ENCODE measurements around the gene UBE2Q2. TPM values are rescaled to one million over a fixed set of nuclear protein-coding genes. Genes with fewer than 3 reads are reported as not detected.
"Not testable (repeated sequence)": the region's sequence is repeated elsewhere in the genome, so short reads cannot be mapped to it uniquely, and the experiment has no call there.

Gene UBE2Q2
- polyA plus RNA-seq, 3 donors, result 10.2 to 44.0 (median 16.9) TPM

GRCh38 chr15:75851566-75851965, 8.3 kb downstream of the UBE2Q2 start:
- not testable (repeated sequence) for H3K27ac ChIP-seq (ENCODE audit: low read depth, low read length)
- 91 to 92% (median 91%) methylated on average over 4 of the region's 4 CpGs for WGBS, 3 donors

- H3K27ac ChIP-seq (ENCODE audit: low read depth, low read length), result no peak overlapping the region
Measured at GRCh38 chr15:75857886-75858285, 14.6 kb downstream of the UBE2Q2 start.

- 85 to 89% (median 89%) methylated on average over 6 of the region's 6 CpGs for WGBS, 3 donors
- no peak overlapping the region for H3K27ac ChIP-seq (ENCODE audit: low read depth, low read length)
Measured at GRCh38 chr15:75861750-75862402, 18.6 kb downstream of the UBE2Q2 start.

GRCh38 chr15:75862796-75863195, 19.5 kb downstream of the UBE2Q2 start:
- no peak overlapping the region for H3K27ac ChIP-seq (ENCODE audit: low read depth, low read length)
- WGBS, 3 donors, result 95 to 100% (median 100%) methylated on average over 1 of the region's 1 CpG

DNA sequence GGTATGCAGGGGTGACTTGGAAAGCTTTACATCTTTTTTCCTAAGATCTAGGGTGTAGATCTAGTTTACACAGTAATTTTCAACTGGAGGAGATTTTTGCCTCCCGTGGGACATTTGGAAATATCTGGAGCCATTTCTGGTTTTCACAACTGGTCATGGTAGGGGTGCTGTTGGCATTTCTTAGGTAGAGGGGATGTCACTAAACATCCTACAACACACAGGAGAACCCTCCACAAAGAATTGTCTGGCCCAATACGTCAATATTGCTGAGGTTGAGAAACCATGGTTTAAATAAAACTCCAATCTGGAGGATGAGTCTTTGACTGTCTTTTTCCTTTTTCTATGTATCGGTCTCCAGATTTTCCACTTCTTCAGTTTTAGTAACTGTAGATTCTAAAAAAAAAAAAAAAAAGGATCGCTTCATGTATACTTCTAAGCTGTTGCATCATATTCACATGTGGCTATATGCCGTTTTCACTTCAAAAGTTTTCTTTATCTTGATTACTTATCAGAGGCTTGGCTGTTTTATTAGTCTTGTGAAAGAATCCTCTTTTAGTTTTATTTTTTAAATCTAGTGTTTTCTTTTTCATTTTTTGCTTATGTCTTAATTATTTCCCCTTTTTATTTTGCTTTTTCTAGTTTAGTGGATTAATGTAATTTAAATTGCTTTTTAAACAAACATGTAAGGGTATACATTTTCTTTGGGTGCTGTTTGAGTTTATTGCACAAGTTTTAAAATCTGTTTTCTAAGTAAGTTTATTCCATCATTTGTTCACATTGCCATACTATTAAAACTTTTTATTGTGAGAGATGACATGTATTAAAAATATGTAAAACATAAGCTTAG, 21.2 kb downstream of the UBE2Q2 start:
- H3K27ac ChIP-seq (ENCODE audit: low read depth, low read length), result no peak overlapping the region

DNA sequence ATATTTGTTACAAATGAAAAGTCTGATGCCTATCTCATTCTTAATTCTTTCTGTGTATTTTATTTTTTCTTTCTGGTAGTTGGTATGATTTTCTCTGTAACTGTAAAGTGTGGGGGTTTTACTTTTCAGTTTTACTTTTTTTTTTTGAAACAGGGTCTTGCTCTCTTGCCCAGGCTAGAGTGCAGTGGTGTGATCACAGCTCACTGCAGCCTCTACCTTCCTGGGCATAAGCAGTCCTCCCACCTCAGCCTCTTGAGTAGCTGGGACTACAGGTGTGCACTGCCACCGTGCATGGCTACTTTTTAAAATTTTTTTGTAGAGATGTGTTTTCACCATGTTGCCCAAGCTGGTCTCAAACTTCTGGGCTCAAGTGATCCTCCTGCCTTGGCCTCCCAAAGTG, 22.8 kb downstream of the UBE2Q2 start:
- whole genome bisulfite sequencing, 3 donors, result 91 to 100% (median 93%) methylated on average over 1 of the region's 1 CpG
- not testable (repeated sequence) for H3K27ac ChIP-seq (ENCODE audit: low read depth, low read length)

More for the DNA sequence above, 21.2 kb downstream of the UBE2Q2 start:
- 67 to 77% (median 73%) methylated on average over 5 of the region's 5 CpGs for WGBS, 3 donors

DNA sequence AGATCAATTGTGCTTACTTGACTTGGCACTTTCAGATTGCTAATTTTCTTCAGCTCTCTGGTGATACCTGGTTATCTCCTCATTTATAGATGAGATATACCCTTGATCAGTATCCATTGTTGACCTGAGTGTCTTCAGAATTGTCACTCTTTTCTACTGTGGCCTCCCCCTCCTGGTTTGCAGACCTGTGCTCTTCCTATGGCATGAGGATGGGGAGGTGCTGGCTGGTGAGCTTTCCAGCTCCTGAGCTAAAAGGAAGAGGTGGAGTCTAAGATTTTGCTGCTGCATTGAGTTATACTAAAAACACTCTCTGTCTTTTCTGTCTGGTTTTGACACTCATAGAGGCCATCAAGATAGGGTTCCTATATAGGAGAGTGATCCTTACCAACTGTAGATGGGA, 23.7 kb downstream of the UBE2Q2 start:
- H3K27ac ChIP-seq (ENCODE audit: low read depth, low read length), result no peak overlapping the region

GRCh38 chr15:75867449-75867848, 24.2 kb downstream of the UBE2Q2 start:
- no peak overlapping the region for H3K27ac ChIP-seq (ENCODE audit: low read depth, low read length)
- WGBS, 3 donors, result 60 to 70% (median 61%) methylated on average over 4 of the region's 4 CpGs

- WGBS, 3 donors, result 92 to 96% (median 95%) methylated on average over 3 of the region's 3 CpGs
Measured at GRCh38 chr15:75868019-75868418, 24.8 kb downstream of the UBE2Q2 start.

DNA sequence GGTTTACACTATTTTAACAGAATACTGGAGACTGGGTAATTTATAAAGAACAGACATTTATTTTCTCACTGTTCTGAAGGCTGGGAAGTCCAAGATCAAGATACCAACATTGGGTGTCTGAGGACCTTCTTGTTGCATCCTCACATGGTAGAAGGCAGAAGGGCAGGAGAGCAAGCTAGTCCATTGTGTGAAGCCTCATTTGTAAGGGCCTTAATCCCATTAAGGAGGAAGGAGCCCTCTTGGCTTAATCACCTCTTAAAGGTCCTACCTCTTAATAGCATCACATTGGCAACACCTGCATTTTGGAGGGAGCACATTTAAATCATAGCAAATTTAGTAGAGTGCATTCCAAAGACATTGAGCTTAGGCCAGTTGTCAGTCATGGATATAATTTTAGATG, 26.2 kb downstream of the UBE2Q2 start:
- no peak overlapping the region for H3K27ac ChIP-seq (ENCODE audit: low read depth, low read length)

More at GRCh38 chr15:75868019-75868418, 24.8 kb downstream of the UBE2Q2 start:
- H3K27ac ChIP-seq (ENCODE audit: low read depth, low read length), result no peak overlapping the region

- WGBS, 3 donors, result 77 to 92% (median 91%) methylated on average over 1 of the region's 1 CpG
- not testable (repeated sequence) for H3K27ac ChIP-seq (ENCODE audit: low read depth, low read length)
Measured at GRCh38 chr15:75871589-75871988, 28.3 kb downstream of the UBE2Q2 start.

DNA sequence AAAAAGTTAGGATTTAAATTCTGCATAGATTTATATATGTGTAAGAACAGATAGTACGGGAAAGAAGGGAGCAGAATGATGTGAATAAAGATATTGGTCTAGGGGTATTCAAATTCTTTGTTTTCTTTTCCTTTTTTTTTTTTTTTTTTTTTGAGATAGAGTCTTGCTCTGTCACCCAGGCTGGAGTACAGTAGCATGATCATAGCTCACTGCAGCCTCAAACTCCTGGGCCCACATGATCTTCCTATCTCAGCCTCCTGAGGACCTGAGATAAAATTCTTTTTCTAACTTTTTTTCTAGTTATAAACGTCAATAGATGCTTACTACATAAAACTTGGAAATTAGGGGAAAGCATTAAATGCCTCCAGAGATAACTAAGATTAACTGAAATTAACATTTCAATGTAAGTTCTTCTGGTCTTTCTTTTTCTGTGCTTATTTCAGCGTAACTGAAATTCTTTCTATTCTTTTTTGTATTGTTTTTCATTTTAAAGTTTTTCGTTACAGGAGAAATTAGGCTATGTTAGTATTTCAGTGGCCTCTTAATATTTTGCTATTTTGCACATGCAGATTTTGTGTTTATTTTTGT, 29.2 kb downstream of the UBE2Q2 start:
- no peak overlapping the region for H3K27ac ChIP-seq (ENCODE audit: low read depth, low read length)
- 86 to 91% (median 88%) methylated on average over 4 of the region's 4 CpGs for WGBS, 3 donors

DNA sequence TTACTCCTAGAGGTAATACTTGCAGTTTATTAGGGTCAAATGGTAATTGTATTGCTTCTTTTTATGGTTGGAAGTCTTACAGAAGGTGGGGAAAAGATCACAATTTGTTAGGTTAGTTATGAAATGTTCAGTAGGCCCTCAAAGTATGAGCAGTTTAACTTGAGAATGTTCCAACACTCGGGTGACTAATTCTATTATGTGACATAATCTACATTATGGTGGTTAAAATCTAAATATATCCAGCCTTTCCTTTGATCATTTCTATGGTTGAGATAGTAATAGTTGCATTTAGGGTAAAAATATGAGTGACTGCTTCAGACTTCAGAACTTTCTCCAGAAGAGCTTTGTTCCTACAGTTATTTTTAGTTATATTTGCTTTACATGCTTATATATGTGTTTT, 40.8 kb downstream of the UBE2Q2 start:
- no peak overlapping the region for H3K27ac ChIP-seq (ENCODE audit: low read depth, low read length)
- WGBS, 3 donors, result 63 to 94% (median 68%) methylated on average over 1 of the region's 1 CpG

DNA sequence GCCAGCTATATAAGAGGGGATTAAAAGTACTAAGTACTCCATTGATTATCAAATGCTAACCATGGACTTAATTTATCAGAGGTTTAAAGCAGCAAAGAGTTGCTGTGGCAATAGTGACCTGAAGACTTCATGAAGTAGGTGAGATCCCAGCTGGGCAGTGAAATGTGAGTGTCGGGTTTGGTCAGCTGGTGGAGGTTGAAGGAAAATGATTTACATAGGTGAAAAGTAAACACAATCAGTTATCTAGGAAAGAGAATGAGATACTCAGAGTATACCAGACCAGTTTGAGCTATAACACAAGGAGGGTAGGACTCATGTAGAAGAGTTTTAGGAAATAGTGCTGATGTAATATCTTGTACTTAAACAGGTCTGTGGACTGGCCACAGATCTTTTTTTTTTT, 43.9 kb downstream of the UBE2Q2 start:
- 31 to 96% (median 94%) methylated on average over 1 of the region's 1 CpG for WGBS, 3 donors

DNA sequence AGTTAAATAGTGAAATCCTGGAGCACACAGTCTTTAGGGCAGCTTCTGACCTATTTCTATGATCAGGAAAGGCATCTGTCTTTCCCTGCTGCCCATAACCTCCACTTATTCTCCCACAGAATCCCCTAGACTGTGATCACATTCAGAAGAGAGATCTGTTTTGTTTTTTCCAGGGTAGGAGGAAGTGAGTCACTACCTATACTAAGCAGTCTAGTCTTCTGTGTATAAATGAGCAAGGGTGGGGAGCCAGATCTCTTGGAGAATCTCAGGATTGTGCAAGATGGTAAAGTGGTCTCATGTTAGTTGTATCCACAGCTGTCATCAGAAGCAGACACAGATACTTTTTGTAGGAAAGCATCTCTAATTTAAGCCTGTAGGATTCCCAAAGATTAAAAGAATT, 48.6 kb downstream of the UBE2Q2 start:
- no peak overlapping the region for H3K27ac ChIP-seq (ENCODE audit: low read depth, low read length)

More for the DNA sequence above, 43.9 kb downstream of the UBE2Q2 start:
- H3K27ac ChIP-seq (ENCODE audit: low read depth, low read length), result no peak overlapping the region

- WGBS, 3 donors, result 71 to 78% (median 73%) methylated on average over 2 of the region's 2 CpGs
- no peak overlapping the region for H3K27ac ChIP-seq (ENCODE audit: low read depth, low read length)
Measured at GRCh38 chr15:75895731-75896130, 52.5 kb downstream of the UBE2Q2 start.

DNA sequence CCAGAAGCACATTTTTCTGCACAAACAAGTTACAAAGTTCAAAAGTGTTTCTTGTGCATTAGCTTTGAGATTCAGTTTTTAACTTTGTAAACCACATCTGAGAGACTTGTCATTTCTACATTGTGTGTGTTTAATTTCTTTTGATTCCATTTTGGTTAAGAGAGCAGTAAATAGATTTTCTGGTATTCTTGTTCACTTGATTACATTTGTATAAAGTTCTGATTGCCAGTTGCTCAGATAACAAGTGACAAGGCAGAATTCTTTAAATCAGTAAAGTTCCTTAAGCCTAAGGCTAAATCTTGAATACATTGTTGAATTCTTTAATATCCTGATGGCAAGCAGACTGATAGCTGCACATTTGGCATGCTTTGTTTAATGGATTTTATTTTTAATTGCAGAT, 57.3 kb downstream of the UBE2Q2 start:
- H3K27ac ChIP-seq (ENCODE audit: low read depth, low read length), result no peak overlapping the region

- WGBS, 3 donors, result 32 to 42% (median 38%) methylated on average over 8 of the region's 8 CpGs
- no peak overlapping the region for H3K27ac ChIP-seq (ENCODE audit: low read depth, low read length)
Measured at GRCh38 chr15:75902129-75902557, 58.9 kb downstream of the UBE2Q2 start.

DNA sequence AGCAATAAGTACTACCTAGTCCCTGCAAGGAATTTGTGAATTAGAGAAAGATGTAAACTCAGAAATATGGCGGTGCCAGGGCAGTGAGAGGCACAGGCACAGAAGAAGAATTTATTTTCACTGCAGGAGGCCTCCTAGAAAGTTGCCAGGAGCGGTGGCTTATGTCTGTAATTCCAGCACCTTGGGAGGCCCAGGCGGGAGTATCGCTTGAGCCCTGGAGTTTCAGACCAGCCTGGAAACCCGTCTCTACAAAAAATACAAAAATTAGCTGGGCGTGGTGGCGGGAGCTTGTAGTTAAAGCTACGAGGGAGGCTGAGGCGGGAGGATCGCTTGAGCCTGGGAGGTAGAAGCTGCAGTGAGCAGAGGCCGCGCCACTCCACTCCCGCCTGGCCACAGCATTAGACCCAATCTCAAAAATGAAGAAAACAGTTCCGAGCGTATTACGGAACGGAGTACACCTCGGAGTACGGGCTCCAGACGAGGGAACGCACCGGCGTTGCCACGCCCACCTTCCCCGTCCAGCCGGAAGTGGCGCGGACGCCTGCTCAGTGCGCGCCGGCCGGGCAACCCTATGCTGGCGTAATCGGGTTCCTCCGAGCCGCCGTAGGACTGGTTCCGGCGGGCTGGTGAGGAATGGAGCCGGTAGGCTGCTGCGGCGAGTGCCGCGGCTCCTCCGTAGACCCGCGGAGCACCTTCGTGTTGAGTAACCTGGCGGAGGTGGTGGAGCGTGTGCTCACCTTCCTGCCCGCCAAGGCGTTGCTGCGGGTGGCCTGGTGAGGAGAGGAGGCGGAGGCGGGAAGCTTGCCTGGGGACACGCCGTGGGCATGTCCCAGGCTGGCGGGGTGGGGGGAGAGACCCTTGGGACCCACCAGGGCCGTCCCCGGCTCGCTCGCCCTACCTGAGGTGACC, 60.3 kb downstream of the UBE2Q2 start, which contains the start of gene FBXO22:
Gene FBXO22 (plus strand): TSS at position 548 of the 909 bp plus-strand sequence. CDS start 86 bp downstream, at position 634.
- WGBS, 3 donors, result 2% methylated on average over 60 to 63 of the region's 63 CpGs

More for the DNA sequence above, 60.3 kb downstream of the UBE2Q2 start, which contains the start of gene FBXO22:
- H3K27ac ChIP-seq (ENCODE audit: low read depth, low read length), result no peak within 1 kb of the TSS
